Heart left ventricle (tissue), 13 donors: ENCODE data around the gene TMEM51.

Source experiments
- CTCF ChIP-seq, 12 donors: fragments of 200-600 bp; sonication (generic) in 4 of 12; IDR thresholded peaks; one replicate each; pipeline versions ENCODE4 v1.5.0 to v1.8.0; 2018 to 2022; ENCODE audit warnings: antibody characterized with exemption in 12 of 12, mild to moderate bottlenecking in 5 of 12
- POLR2A ChIP-seq, 2 donors: fragments of 450-650 bp; IDR thresholded peaks; one replicate each; pipeline ENCODE4 v1.6.1; 2017; ENCODE audit warnings: antibody characterized with exemption in 2 of 2, mild to moderate bottlenecking in 2 of 2, moderate library complexity in 2 of 2
- donor health status: ischemic (EF 13 %, LVEDD 7.1; RV severe dilation, severe dysfunction).
- donor health status: DM: no; HTN: yes; CAD: no.
- donor health status: DM: no; HTN: no; CAD: no.
- donor health status: ischemic (EF 25% LVEDD 6.9; RV normal size, moderate dysfunction).
- donor health status: ischemic (EF 25% LVEDD 5.7; RV mildly dilated, moderate dysfunction).
- donor health status: ischemic (EF 35%, LVEDD 5.7; RV mildly dilated, moderate dysfunction).
- donor health status: nonischemic (EF 11% LVEDD 7.7; RV severe dilation, severe dysfunction).
- donor health status: DM: yes; HTN: yes; CAD: no.
- donor health status: PGD.
- donor health status: ischemic (EF 29% LVEDD 5.4; RV normal size, mild dysfunction).
- donor health status: nonischemic (EF 23%, LVEDD 6.1; RV moderate dilation, normal function).

- peak in 1 of 2 donors; percentile 37 for TF ChIP-seq POLR2A (IDR thresholded peaks at IDR 0.05)
- no peak for TF ChIP-seq CTCF (IDR thresholded peaks at IDR 0.05)
Measured at GRCh38 chr1:15153184-15153841, at the start of gene TMEM51.
